NB4 (cell line): ENCODE results near the gene GLUD1.

Experiments
- POLR2A ChIP-seq: IDR thresholded peaks from 2 replicates; pipeline ENCODE4 v1.6.1; 2011; ENCODE audit warnings: mild to moderate bottlenecking; ENCODE audit not compliant: insufficient read length; ENCODE audit errors: extremely low read depth
- TF ChIP-seq, protein P1 (sequence below): IDR thresholded peaks from 2 replicates; pipeline ENCODE4 v1.6.1; 2011; ENCODE audit warnings: low read depth, low read length

DNA sequence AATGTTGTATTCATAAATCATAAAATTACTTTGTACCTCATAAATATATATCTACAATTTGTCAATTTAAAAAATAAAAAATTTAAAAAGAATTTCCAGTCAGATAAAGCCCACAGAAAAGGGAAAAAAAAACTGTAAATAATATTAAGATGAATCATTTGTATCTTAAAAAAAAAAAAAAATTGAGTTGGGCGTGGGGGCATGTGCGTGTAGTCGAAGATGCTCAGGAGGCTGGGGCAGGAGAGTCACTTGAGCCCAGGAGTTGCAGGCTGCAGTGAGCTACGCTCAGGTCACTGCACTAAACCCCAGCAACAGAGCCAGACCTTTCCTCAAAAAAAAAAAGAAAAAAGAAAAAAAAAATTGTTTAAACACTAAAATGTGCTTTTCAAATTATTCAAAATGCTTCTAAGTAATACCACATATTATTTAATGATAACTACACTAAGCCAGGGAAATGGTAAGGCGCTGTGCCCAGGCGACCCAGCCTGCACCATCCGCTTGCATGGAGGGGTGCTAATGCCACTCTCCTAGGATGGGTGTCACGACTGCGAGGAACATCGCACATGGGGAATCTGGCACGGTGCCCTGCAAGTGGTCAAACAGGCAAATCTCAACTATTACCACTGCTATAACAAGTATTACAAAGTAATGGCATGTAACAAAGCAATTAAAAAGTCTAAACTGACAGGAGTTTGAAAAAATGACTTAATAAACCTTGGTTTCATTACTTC lies 15.4 kb downstream of the GLUD1 start:
- TF ChIP-seq POLR2A, result no peak
- TF ChIP-seq, protein P1, sequence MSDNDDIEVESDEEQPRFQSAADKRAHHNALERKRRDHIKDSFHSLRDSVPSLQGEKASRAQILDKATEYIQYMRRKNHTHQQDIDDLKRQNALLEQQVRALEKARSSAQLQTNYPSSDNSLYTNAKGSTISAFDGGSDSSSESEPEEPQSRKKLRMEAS, result no peak
